ENCODE results near the gene PTK6.

Gene PTK6

DNA sequence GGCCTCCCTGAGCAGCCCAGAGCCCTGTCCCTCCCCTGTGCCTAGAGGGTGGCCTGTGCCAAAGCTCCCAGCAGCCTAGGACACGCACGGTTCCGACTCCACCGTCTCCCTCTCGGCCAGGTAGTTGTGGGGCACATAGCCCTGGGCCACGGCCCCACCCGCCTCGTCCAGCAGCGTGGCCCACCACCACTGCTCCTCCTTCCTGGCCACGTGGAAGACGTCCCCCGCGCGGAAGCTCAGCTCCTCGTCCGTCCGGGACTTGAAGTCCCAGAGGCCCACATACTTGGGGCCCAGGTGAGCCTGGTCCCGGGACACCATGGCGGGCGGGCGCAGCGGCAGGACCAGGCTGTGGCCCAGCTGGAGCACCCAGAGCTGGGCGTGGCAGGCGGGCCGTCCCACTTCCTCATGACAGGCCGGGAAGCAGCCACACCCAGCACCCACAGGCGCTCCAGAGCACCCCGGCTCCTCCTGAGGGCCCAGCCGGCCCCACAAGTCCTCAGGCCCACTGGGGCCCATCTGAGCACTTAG is at the start of gene PTK6:
Gene PTK6 (minus strand): TSS at position 380 of the 528 bp plus-strand sequence. CDS start 62 bp downstream, at position 318.
- TF ChIP-seq, protein P1, sequence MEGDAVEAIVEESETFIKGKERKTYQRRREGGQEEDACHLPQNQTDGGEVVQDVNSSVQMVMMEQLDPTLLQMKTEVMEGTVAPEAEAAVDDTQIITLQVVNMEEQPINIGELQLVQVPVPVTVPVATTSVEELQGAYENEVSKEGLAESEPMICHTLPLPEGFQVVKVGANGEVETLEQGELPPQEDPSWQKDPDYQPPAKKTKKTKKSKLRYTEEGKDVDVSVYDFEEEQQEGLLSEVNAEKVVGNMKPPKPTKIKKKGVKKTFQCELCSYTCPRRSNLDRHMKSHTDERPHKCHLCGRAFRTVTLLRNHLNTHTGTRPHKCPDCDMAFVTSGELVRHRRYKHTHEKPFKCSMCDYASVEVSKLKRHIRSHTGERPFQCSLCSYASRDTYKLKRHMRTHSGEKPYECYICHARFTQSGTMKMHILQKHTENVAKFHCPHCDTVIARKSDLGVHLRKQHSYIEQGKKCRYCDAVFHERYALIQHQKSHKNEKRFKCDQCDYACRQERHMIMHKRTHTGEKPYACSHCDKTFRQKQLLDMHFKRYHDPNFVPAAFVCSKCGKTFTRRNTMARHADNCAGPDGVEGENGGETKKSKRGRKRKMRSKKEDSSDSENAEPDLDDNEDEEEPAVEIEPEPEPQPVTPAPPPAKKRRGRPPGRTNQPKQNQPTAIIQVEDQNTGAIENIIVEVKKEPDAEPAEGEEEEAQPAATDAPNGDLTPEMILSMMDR (conservative IDR thresholded peaks at IDR 0.05; ENCODE audit: low read depth, low read length) = no peak
- H3K4me3 ChIP-seq (ENCODE audit: low read length) = peak within 1 kb of the TSS; percentile 36
- DNase-seq (ENCODE audit: low read depth) = no peak

DNA sequence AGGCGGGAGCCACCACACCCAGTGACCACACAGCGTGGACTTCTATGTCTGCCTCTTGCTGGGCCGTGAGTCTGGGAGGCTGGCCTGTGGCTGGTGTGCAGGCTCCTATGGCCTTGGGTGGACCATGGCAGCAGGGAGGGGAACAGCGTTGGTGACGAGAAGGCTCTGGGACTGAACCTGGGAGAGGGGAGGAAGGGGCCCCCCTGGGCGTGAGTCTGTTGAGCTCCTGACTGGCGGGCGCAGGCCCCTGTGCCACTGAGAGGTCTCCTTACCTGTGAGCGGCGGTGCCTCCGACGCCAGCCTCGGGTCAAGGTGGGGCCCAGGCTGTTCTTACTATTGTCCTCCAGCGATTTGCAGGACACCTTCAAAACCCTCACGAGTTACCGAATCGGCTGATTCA is 49.6 kb upstream of the PTK6 start:
- no peak for DNase-seq (ENCODE audit: low read depth)
- TF ChIP-seq, protein P1 (conservative IDR thresholded peaks at IDR 0.05; ENCODE audit: low read depth, low read length) = no peak
- H3K4me3 ChIP-seq (ENCODE audit: low read length) = no peak overlapping the region

DNA sequence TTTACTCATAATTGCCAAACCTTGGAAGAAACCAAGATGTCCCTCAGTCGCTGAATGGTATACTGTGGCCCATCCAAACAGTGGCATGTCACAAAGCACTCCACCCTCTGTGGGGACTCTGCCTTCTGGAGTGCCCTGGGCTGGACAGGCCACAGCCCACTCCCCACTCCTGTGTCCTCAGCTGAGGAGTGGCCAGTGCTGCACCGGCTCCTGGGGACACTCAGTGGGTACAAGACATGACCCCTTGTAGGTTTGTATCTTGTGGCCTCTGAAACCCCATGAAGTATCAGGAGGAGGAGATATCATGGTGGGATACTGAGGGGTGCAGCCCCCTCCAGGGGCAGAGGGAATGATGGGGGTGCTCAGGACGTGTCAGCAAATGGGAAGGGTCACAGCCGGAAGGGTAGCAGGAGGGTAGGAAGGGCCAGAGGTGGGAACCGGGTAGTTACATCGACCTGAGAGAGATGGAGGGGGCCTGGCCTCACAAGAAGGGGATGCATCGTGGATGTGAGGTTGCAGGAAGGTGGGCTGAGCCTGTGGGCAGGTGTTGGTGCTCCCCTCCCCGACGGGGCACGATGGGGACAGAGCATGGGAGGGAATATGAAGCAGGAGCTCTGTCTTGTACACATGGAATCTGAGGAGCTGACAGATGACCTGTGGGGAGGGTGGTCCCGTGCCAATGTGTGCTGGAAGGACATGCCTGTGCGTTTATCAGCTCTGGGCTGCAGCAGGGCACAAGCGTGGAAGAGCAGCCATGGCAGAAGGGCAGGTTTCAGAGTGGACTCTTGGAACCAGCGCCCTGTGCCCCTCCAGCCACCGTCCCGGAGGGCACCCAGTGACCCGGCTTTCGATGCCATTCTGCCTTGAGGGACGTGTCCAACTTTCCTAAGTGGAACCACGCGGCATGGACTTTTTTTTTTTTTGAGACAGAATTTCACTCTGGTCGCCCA is 48.7 kb upstream of the PTK6 start:
- TF ChIP-seq, protein P1 (conservative IDR thresholded peaks at IDR 0.05; ENCODE audit: low read depth, low read length) = no peak

DNA sequence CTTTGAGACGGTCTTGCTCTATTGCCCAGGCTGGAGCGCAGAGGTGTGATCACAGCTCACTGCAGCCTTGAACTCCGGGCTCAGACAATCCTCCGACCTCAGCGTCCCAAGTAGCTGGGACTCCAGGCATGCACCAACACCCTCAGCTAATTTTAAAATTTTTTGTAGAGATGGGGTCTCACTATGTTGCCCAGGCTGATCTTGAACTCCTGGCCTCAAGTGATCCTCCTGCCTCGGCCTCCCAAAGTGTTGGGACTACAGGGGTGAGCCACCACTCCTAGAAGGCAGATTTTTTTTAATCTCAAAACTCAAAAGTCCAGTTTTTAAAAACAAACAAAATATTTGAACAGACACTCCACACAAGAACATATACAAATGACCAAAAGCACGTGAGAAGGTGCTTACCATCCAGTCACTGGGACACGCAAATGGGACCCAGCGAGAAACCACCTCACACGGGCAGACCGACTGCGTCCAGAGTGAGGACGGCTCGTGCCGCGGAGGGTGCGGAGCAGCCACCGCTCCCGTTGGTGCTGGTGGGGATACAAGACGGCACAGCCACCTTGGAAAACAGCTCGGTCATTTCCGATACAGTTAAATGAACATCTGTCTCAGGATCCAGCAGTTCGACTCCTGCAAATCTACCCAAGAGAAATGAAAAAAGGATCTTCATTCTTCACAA is 45.3 kb upstream of the PTK6 start:
- H3K4me3 ChIP-seq (ENCODE audit: low read length) = no peak overlapping the region
- TF ChIP-seq, protein P1 (conservative IDR thresholded peaks at IDR 0.05; ENCODE audit: low read depth, low read length) = no peak
- DNase-seq (ENCODE audit: low read depth) = no peak

More for the DNA sequence above, 48.7 kb upstream of the PTK6 start:
- no peak overlapping the region for H3K4me3 ChIP-seq (ENCODE audit: low read length)
- no peak for DNase-seq (ENCODE audit: low read depth)

DNA sequence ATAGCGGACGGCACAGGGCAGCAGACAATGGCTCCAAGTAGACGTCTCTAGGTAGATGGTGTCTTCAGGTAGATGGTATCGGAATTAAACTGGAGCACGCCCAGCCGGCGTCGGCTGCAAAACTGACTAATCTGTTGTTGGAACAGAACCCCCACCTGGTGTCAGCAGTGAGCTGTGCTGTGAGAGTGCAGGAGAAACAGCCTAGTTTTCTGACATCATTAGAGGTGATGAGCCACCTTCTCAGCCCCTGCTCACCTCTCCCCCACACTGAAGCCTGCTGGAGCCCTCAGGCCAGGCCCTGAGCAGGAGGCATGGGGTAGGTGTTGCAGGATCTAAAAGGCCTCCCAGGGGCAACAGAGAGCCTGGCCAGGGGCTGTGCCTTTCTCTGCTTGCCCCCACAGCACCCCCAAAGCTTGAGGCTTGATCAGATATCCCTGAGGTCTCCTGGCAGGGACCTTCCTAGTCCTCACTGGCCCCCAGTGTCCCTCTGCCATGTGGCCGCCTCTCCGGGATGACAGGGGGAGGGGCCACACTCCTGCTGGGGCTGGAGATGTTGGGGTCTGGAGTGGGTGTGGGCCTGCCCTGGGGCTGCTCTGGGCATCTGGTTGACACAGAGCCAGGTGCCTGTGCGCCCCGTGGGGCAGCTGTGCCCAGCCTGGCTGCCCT is 43.8 kb upstream of the PTK6 start:
- no peak overlapping the region for H3K4me3 ChIP-seq (ENCODE audit: low read length)
- TF ChIP-seq, protein P1 (conservative IDR thresholded peaks at IDR 0.05; ENCODE audit: low read depth, low read length) = peak; percentile 58
- no peak for DNase-seq (ENCODE audit: low read depth)

DNA sequence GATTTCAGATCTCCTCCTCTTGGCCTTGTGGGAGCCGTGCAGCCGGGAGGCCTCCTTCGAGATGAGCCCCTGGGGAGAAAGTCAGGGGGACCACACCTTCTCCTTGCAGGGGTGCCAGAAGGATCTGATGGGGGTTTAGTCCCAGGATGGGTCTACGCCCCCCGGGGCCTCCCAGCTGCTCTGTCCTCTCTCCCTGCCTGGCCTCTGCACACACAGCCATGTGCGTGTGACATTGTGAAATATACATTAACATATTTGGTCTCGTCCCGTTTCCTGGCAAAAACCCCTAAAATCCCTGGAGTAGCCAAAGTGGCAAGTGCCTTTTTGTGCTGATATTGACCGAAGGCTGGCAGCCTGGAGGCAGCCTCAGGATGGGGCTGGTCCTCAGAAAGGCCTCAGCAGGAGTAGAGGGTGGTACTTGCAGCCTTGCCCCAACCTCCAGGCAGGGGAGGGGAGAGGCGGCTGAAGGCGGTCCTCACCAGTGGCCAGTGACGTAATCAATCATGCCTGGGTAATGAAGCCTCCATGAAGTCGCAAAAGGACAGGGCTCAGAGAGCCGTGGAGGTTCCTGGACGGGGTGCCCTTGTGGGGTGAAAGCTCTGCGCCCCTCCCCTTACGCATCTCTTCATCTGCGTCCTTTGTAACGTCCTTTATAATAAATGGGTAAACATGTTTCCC is 42.0 kb upstream of the PTK6 start:
- TF ChIP-seq, protein P1 (conservative IDR thresholded peaks at IDR 0.05; ENCODE audit: low read depth, low read length) = no peak
- H3K4me3 ChIP-seq (ENCODE audit: low read length) = no peak overlapping the region
- DNase-seq (ENCODE audit: low read depth) = no peak
